ENCODE measurements around the gene FAM240A.

FAM240A gene

DNA sequence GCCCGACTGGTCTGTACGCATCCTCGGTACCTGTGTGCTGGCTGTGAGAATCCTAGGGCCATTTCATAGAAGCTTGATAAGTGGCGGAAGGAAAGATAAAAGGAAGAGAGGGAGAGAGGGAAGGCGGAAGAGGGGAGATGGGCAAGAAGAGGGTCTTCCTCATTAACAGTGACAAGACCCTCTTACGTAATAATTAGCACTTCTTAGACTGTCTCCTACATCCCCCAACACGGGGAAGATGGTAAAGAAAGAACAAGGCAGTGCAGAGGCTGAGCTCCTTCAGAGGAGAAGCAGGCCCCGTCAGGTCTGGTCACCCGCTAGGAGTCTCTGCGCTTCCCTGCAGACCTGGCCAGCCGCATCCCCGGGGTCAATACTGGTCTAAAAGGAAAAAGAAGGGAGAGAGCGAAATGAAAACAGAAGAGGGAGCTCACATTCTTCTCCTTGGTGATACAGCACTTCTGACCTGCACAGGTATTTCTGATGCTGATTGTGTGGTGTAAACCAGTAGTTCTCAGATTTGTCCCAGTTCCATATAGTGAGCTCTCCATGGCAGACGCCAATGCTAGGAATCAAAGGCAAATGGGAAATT lies 19.0 kb upstream of the FAM240A start:
- TF ChIP-seq CREB1 (IDR thresholded peaks at IDR 0.05; ENCODE audit: low read depth) (no peak), RAD21 (IDR thresholded peaks at IDR 0.05; ENCODE audit: low read depth) (peak; percentile 44)

DNA sequence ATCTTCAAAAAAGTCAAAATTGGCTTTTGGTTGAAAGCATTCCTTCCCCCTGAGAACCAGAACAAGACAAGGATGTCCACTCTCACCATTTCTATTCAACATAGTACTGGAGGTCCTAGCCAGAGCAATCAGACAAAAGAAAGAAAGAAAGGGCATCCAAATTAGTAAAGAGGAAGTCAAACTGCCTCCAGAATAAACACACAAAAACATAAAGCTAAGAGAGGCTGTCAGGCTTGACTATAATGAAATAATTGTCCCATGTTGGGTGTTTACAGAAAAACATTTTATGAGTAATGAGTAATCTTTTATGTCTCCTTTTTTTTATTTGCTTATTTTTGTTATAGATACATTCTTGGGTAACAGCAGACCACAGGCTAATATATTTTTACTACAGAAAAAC lies 18.3 kb upstream of the FAM240A start:
- TF ChIP-seq, protein P1, sequence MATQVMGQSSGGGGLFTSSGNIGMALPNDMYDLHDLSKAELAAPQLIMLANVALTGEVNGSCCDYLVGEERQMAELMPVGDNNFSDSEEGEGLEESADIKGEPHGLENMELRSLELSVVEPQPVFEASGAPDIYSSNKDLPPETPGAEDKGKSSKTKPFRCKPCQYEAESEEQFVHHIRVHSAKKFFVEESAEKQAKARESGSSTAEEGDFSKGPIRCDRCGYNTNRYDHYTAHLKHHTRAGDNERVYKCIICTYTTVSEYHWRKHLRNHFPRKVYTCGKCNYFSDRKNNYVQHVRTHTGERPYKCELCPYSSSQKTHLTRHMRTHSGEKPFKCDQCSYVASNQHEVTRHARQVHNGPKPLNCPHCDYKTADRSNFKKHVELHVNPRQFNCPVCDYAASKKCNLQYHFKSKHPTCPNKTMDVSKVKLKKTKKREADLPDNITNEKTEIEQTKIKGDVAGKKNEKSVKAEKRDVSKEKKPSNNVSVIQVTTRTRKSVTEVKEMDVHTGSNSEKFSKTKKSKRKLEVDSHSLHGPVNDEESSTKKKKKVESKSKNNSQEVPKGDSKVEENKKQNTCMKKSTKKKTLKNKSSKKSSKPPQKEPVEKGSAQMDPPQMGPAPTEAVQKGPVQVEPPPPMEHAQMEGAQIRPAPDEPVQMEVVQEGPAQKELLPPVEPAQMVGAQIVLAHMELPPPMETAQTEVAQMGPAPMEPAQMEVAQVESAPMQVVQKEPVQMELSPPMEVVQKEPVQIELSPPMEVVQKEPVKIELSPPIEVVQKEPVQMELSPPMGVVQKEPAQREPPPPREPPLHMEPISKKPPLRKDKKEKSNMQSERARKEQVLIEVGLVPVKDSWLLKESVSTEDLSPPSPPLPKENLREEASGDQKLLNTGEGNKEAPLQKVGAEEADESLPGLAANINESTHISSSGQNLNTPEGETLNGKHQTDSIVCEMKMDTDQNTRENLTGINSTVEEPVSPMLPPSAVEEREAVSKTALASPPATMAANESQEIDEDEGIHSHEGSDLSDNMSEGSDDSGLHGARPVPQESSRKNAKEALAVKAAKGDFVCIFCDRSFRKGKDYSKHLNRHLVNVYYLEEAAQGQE (IDR thresholded peaks at IDR 0.05; ENCODE audit: low read depth): no peak
- TF ChIP-seq FOXM1 (IDR thresholded peaks at IDR 0.05; ENCODE audit: borderline replicate concordance, low read depth) (no peak), YY1 (IDR thresholded peaks at IDR 0.05; ENCODE audit: low read depth) (no peak), ZBTB7A (IDR thresholded peaks at IDR 0.05; ENCODE audit: low read depth) (no peak), CEBPB (IDR thresholded peaks at IDR 0.05) (no peak), RAD21 (IDR thresholded peaks at IDR 0.05; ENCODE audit: low read depth) (no peak), CREB1 (IDR thresholded peaks at IDR 0.05; ENCODE audit: low read depth) (no peak), EGR1 (IDR thresholded peaks at IDR 0.05) (no peak), NFIC (IDR thresholded peaks at IDR 0.05) (no peak), TEAD4 (IDR thresholded peaks at IDR 0.05) (no peak), TCF12 (IDR thresholded peaks at IDR 0.05; ENCODE audit: low read depth) (no peak)
- TF ChIP-seq, protein P2, sequence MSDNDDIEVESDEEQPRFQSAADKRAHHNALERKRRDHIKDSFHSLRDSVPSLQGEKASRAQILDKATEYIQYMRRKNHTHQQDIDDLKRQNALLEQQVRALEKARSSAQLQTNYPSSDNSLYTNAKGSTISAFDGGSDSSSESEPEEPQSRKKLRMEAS (IDR thresholded peaks at IDR 0.05): no peak
- TF ChIP-seq, protein P3, sequence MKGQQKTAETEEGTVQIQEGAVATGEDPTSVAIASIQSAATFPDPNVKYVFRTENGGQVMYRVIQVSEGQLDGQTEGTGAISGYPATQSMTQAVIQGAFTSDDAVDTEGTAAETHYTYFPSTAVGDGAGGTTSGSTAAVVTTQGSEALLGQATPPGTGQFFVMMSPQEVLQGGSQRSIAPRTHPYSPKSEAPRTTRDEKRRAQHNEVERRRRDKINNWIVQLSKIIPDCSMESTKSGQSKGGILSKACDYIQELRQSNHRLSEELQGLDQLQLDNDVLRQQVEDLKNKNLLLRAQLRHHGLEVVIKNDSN (IDR thresholded peaks at IDR 0.05): no peak

DNA sequence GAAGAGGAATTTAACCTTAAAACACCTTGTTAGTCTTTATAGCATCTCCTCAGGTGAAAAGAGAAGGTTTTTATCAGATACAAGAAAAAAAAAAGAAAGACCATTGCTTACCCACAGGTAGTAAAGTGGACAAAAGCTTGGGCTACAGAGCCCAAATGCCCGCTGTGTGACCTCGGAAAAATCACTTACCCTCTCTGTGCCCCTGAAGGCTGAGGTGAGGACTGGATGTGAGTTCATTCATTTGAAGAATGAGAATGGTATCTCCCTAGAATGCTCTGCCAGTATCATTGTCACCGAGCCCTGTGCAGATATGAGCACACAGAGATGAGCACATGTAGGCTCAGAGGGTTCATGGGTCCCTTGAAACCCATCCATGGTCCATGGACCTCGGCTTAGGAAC lies 17.6 kb upstream of the FAM240A start:
- TF ChIP-seq CEBPB (IDR thresholded peaks at IDR 0.05) (no peak), RAD21 (IDR thresholded peaks at IDR 0.05; ENCODE audit: low read depth) (no peak)
- TF ChIP-seq, protein P2 (IDR thresholded peaks at IDR 0.05): no peak
- TF ChIP-seq, protein P3 (IDR thresholded peaks at IDR 0.05): no peak

DNA sequence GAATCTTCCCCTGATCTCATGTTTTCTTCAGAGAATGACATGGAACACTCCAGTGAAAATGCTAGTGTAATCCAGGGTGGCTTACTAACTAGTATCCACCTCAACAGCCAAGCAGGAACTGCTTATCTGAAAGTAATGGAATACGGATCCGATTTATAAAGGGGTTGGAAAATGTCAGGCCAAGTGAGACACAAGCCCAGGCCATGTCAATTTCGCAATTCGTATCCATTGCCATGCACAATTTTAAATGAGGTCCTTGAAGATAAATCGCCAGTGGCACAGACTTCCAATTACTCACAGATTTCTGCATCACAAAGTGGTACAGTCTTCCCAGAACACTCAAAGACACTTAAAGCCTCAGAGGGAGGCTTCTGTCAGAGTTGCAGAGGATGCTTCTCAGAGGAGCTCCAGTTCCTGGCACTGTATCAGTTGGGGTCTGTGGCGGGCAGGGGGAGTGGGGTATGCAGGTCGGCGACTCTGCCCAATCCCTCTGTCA lies 16.5 kb upstream of the FAM240A start:
- TF ChIP-seq CREB1 (IDR thresholded peaks at IDR 0.05; ENCODE audit: low read depth) (no peak), NFIC (IDR thresholded peaks at IDR 0.05) (no peak), YY1 (IDR thresholded peaks at IDR 0.05; ENCODE audit: low read depth) (no peak), RAD21 (IDR thresholded peaks at IDR 0.05; ENCODE audit: low read depth) (no peak), TAF1 (IDR thresholded peaks at IDR 0.05; ENCODE audit: low read depth) (no peak), EP300 (IDR thresholded peaks at IDR 0.05; ENCODE audit: borderline replicate concordance) (no peak), CEBPB (IDR thresholded peaks at IDR 0.05) (no peak), ZBTB7A (IDR thresholded peaks at IDR 0.05; ENCODE audit: low read depth) (no peak), FOXM1 (IDR thresholded peaks at IDR 0.05; ENCODE audit: borderline replicate concordance, low read depth) (no peak), EGR1 (IDR thresholded peaks at IDR 0.05) (no peak)
- TF ChIP-seq, protein P3 (IDR thresholded peaks at IDR 0.05): no peak
- TF ChIP-seq, protein P2 (IDR thresholded peaks at IDR 0.05): no peak
- TF ChIP-seq, protein P1 (IDR thresholded peaks at IDR 0.05; ENCODE audit: low read depth): no peak

DNA sequence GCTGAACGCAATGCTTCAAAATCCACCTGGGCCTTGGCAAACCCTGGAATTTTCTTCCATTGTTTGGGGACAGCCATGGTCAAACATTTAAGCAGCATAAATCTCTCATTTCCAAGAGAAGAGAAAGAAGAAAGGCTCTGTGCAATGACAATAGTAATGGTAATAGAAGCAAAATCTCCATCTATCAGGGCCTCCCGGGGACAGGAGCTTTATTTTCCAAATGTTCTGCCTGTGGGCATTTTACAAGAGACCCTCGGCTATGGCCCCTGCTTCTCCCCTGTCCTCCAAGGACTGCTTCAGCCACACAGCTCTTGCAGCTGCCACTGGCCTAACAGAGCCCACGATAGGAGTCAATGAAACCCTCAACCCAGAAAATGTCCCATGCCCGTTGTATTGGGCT lies 12.7 kb upstream of the FAM240A start:
- TF ChIP-seq, protein P2 (IDR thresholded peaks at IDR 0.05): no peak
- TF ChIP-seq, protein P3 (IDR thresholded peaks at IDR 0.05): no peak
- no peak for TF ChIP-seq TEAD4 (IDR thresholded peaks at IDR 0.05)
- TF ChIP-seq TAF1 (IDR thresholded peaks at IDR 0.05; ENCODE audit: low read depth): no peak
- TF ChIP-seq CEBPB (IDR thresholded peaks at IDR 0.05): no peak
- TF ChIP-seq EGR1 (IDR thresholded peaks at IDR 0.05): no peak
- TF ChIP-seq YY1 (IDR thresholded peaks at IDR 0.05; ENCODE audit: low read depth): no peak
- no peak for TF ChIP-seq FOXM1 (IDR thresholded peaks at IDR 0.05; ENCODE audit: borderline replicate concordance, low read depth)
- no peak for TF ChIP-seq EP300 (IDR thresholded peaks at IDR 0.05; ENCODE audit: borderline replicate concordance)
- no peak for TF ChIP-seq RAD21 (IDR thresholded peaks at IDR 0.05; ENCODE audit: low read depth)
